ENCODE results near the gene STK24.

DNA sequence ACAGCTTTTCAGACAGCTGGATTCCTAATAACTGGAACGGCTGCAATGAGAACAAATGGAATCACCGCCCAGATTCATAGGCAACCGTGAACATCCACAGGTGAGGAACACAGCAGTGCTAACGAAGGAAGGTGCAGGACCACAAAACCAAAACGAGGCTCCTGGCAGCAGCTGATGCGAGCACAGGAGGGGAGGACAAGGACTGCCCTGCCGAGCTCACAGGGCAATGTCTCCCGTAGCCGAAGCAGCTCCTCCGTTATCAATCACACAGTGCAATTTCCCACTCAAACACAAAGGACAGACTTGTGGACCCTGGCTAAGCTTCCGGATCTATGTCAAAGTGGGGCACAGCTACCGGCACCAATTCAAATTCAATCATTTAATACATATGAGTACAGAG lies 70.6 kb downstream of the STK24 start:
- TF ChIP-seq, protein P1, sequence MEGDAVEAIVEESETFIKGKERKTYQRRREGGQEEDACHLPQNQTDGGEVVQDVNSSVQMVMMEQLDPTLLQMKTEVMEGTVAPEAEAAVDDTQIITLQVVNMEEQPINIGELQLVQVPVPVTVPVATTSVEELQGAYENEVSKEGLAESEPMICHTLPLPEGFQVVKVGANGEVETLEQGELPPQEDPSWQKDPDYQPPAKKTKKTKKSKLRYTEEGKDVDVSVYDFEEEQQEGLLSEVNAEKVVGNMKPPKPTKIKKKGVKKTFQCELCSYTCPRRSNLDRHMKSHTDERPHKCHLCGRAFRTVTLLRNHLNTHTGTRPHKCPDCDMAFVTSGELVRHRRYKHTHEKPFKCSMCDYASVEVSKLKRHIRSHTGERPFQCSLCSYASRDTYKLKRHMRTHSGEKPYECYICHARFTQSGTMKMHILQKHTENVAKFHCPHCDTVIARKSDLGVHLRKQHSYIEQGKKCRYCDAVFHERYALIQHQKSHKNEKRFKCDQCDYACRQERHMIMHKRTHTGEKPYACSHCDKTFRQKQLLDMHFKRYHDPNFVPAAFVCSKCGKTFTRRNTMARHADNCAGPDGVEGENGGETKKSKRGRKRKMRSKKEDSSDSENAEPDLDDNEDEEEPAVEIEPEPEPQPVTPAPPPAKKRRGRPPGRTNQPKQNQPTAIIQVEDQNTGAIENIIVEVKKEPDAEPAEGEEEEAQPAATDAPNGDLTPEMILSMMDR (IDR thresholded peaks at IDR 0.05) = no peak
- TF ChIP-seq POLR2A (IDR thresholded peaks at IDR 0.05) = no peak

Measured in tibial nerve (tissue), 3 donors.